K562 (cell line): ENCODE results near the gene LECT2. TPM values are rescaled to one million over a fixed set of nuclear protein-coding genes. Genes with fewer than 3 reads are reported as not detected.

Source experiments
- ATAC-seq: fragments of 200-7000 bp; cut with Tn5 transposase; 3 replicates; pipeline ENCODE4 v1.9.1; 2020; ENCODE audit warnings: moderate library complexity
- BruUV-seq: library from RNA; stranded (reverse); fragments of 400-500 nt; replicated peaks from 2 replicates; lab custom pipeline; 2021; lab: Mats Ljungman, UMichigan
- CTCF ChIA-PET: fragments of 300-600 bp; formaldehyde crosslinking; extraction: SDS; loops from one replicate; lab custom pipeline; 2021; ENCODE audit warnings: low intra/inter-chr PET ratio; lab: Yijun Ruan, JAX
- POLR2A ChIA-PET: fragments of 300-600, 350-650 bp; sonication (Branson Sonifier 250); formaldehyde crosslinking; extraction: SDS; loops from one replicate; lab custom pipeline; 2021; ENCODE audit warnings: antibody characterized with exemption, inconsistent platforms; lab: Yijun Ruan, JAX
- DNase-seq, 4 experiments: peaks; one replicate each; pipeline versions ENCODE4 v3.0.0 to v3.0.0-alpha.2; 2011 to 2018; ENCODE audit warnings: low spot score in 3 of 4, mixed read lengths in 3 of 4; ENCODE audit errors: extremely low read depth in 1 of 4
- FAIRE-seq: peaks from 2 replicates; lab custom pipeline; 2011; peaks lifted over from hg19 to GRCh38; lab: Jason Lieb, UNC
- H2AFZ ChIP-seq: 2 replicates; pipeline ENCODE4 v1.6.0; 2011; ENCODE audit warnings: low read depth, low read length, control low read depth, inconsistent platforms
- H3K27ac ChIP-seq: fragments of 200-600 bp; 3 replicates; pipeline ENCODE4 v1.8.0; 2011; ENCODE audit warnings: low read depth, mild to moderate bottlenecking, control low read depth, inconsistent platforms, low read length, moderate library complexity, mixed read lengths; ENCODE audit errors: extremely low read depth
- H3K27me3 ChIP-seq, 2 experiments: fragments of 300-600 bp in 1 of 2; 2 replicates in 1 of 2; 3 replicates in 1 of 2; pipeline versions ENCODE4 v1.6.0 to v1.8.0; 2011; ENCODE audit warnings: inconsistent platforms in 2 of 2, low read length in 2 of 2, mild to moderate bottlenecking in 1 of 2, mixed read lengths in 1 of 2, moderate library complexity in 1 of 2; ENCODE audit not compliant: control insufficient read depth in 2 of 2, insufficient read depth in 2 of 2
- H3K36me3 ChIP-seq: fragments of 300-600 bp; 3 replicates; pipeline ENCODE4 v1.8.0; 2011; ENCODE audit warnings: mild to moderate bottlenecking, low read length, inconsistent platforms; ENCODE audit not compliant: control insufficient read depth, insufficient read depth
- H3K4me1 ChIP-seq, 2 experiments: fragments of 200-600 bp in 1 of 2; replicated peaks in 1 of 2; 2 replicates in 1 of 2; 3 replicates in 1 of 2; pipeline versions ENCODE4 v1.5.1 to v1.8.0; 2011; ENCODE audit warnings: inconsistent platforms in 2 of 2, low read length in 2 of 2, mild to moderate bottlenecking in 1 of 2, mixed read lengths in 1 of 2, moderate library complexity in 1 of 2; ENCODE audit not compliant: control insufficient read depth in 2 of 2, insufficient read depth in 2 of 2
- H3K4me2 ChIP-seq: 2 replicates; pipeline ENCODE4 v1.6.1; 2011; ENCODE audit warnings: low read length, control low read depth, inconsistent platforms, mixed read lengths; ENCODE audit not compliant: insufficient read depth
- H3K4me3 ChIP-seq: fragments of 200-600 bp; sonication (generic), shearing (Covaris generic); 2 replicates; pipeline ENCODE4 v1.5.1; 2016; ENCODE audit warnings: control low read depth, inconsistent platforms
- H3K79me2 ChIP-seq: fragments of 200-600 bp; 3 replicates; pipeline ENCODE4 v1.8.0; 2011; ENCODE audit warnings: low read length, inconsistent platforms; ENCODE audit not compliant: control insufficient read depth, insufficient read depth
- H3K9ac ChIP-seq, 2 experiments: 2 replicates each; pipeline versions ENCODE4 v1.6.0 to v1.6.1; 2011; ENCODE audit warnings: low read depth in 2 of 2, low read length in 2 of 2, control low read depth in 1 of 2, inconsistent platforms in 1 of 2, mild to moderate bottlenecking in 1 of 2, mixed read lengths in 1 of 2; ENCODE audit not compliant: insufficient read depth in 1 of 2
- H3K9me1 ChIP-seq: one replicate; pipeline ENCODE4 v1.6.0; 2011; ENCODE audit warnings: inconsistent platforms, mild to moderate bottlenecking, low read length, moderate library complexity; ENCODE audit not compliant: control insufficient read depth, insufficient read depth
- H3K9me3 ChIP-seq: replicated peaks from 2 replicates; pipeline ENCODE4 v1.5.1; 2011; ENCODE audit warnings: low read depth, low read length, inconsistent platforms; ENCODE audit not compliant: control insufficient read depth, insufficient read depth
- H4K20me1 ChIP-seq: replicated peaks from 2 replicates; pipeline ENCODE4 v1.6.1; 2011; ENCODE audit warnings: low read length, inconsistent platforms, mixed read lengths; ENCODE audit not compliant: control insufficient read depth, insufficient read depth
- ARID2 ChIP-seq: fragments of 450-650 bp; IDR thresholded peaks from 2 replicates; pipeline ENCODE4 v1.6.1; 2017; ENCODE audit warnings: antibody characterized with exemption, mild to moderate bottlenecking
- CEBPG ChIP-seq, 3 experiments: fragments of 200-800 bp in 1 of 3; sonication (Bioruptor generic) in 1 of 3; sonication (generic) in 1 of 3; formaldehyde crosslinking in 1 of 3; IDR thresholded peaks in 2 of 3; conservative IDR thresholded peaks in 1 of 3; 2 replicates each; pipeline versions ENCODE4 v1.6.1 to v1.8.0; 2016 to 2022; ENCODE audit warnings: missing compliant biosample characterization in 2 of 3, missing genetic modification characterization in 2 of 3, mild to moderate bottlenecking in 1 of 3, missing genetic modification reagents in 1 of 3
- NFRKB ChIP-seq: fragments of 450-650 bp; IDR thresholded peaks from 2 replicates; pipeline ENCODE4 v1.6.1; 2016; ENCODE audit warnings: low read depth
- REST ChIP-seq, 2 experiments: fragments of 450-650 bp; formaldehyde crosslinking in 1 of 2; IDR thresholded peaks; 2 replicates each; pipeline versions ENCODE4 v1.4.0 to v1.6.1; 2014 to 2020; ENCODE audit warnings: mild to moderate bottlenecking in 2 of 2, borderline replicate concordance in 1 of 2, low read depth in 1 of 2
- SP2 ChIP-seq: IDR thresholded peaks from 2 replicates; pipeline ENCODE4 v1.6.1; 2011; ENCODE audit warnings: mild to moderate bottlenecking, low read depth, low read length, moderate library complexity; ENCODE audit not compliant: poor library complexity, severe bottlenecking; ENCODE audit errors: extremely low read depth
- SRSF9 ChIP-seq: fragments of 200-400 bp; formaldehyde crosslinking; IDR thresholded peaks from 2 replicates; pipeline ENCODE4 v1.6.1; 2017; ENCODE audit warnings: low read depth, low read length, borderline replicate concordance
- TAF7 ChIP-seq: fragments of 450-650 bp; IDR thresholded peaks from 2 replicates; pipeline ENCODE4 v1.6.1; 2016; ENCODE audit warnings: missing genetic modification characterization, missing compliant biosample characterization
- TBL1XR1 ChIP-seq, 2 experiments: IDR thresholded peaks; 2 replicates each; pipeline ENCODE4 v1.6.1; 2012; ENCODE audit warnings: improper control_type of control experiment in 2 of 2, low read length in 2 of 2, mild to moderate bottlenecking in 1 of 2
- TCF7L2 ChIP-seq: fragments of 150-350 bp; IDR thresholded peaks from 2 replicates; pipeline ENCODE4 v1.6.1; 2016; ENCODE audit warnings: low read depth, mild to moderate bottlenecking, low read length, moderate library complexity
- ZNF224 ChIP-seq: sonication (generic); formaldehyde crosslinking; IDR thresholded peaks from 2 replicates; pipeline ENCODE4 v1.8.0; 2022; ENCODE audit warnings: mild to moderate bottlenecking, missing genetic modification reagents
- ZNF347 ChIP-seq: fragments of 450-650 bp; formaldehyde crosslinking; IDR thresholded peaks from 2 replicates; pipeline ENCODE4 v1.4.0; 2020; ENCODE audit warnings: low read depth, mild to moderate bottlenecking, moderate library complexity
- ZNF584 ChIP-seq: fragments of 200-800 bp; sonication (Bioruptor generic); IDR thresholded peaks from 2 replicates; pipeline ENCODE4 v1.6.1; 2016; ENCODE audit warnings: low read depth, mild to moderate bottlenecking, missing genetic modification characterization, missing compliant biosample characterization
- WGBS: fragments of 100-300 bp; shearing (Covaris generic); methylation state at CpG from one replicate; pipeline ENCODE4 v1.1.6; 2016; ENCODE audit warnings: low coverage, mixed read lengths; ENCODE audit not compliant: insufficient coverage; ENCODE audit errors: missing lambda C conversion rate; 5-methylcytosine and 5-hydroxymethylcytosine counted together
- in situ Hi-C: fragments of 300-500 bp; cut with MboI; formaldehyde crosslinking; loops from 4 replicates; pipeline ENCODE4 v1.15.0; 2018; ENCODE audit warnings: inconsistent platforms, mixed read lengths
- intact Hi-C: fragments of 100-400 bp; cut with micrococcal nuclease; formaldehyde crosslinking; loops from 2 replicates; pipeline ENCODE4 v1.14.2; 2022
- polyA plus RNA-seq, 8 experiments: library from polyadenylated mRNA; depleted of rRNA in 4 of 8; stranded (reverse) in 5 of 8; unstranded in 3 of 8; fragments of >200 nt; fragmentation: Nextera tagmentation in 2 of 8; fragmentation: Illumina TruSeq in 1 of 8; extraction: Ambion mirVana in 2 of 8; extraction: Trizol in 1 of 8; gene quantifications; 2 replicates each; pipeline versions ENCODE4 v1.2.1 to v1.2.3, GENCODE V29; 2011 to 2014; ENCODE audit warnings: inconsistent platforms in 1 of 8, missing spikeins in 1 of 8
- total RNA-seq, 7 experiments: library from RNA; depleted of rRNA in 6 of 7; stranded (reverse); fragments of >200 nt in 6 of 7; fragmentation: Illumina TruSeq in 2 of 7; extraction: Trizol in 2 of 7; gene quantifications; 2 replicates each; pipeline versions ENCODE4 v1.2.1 to v1.2.3, GENCODE V29; 2011 to 2021; ENCODE audit warnings: low replicate concordance in 1 of 7

LECT2 gene
- total and polyA plus RNA-seq, 9 of the 15 experiments (the other 6 are each of a cell fraction or from before 2014, with no cell fraction given): not detected

- in situ Hi-C loops: no loop called here
Observed at GRCh38 chr5:135996611-135997010, 41.8 kb upstream of the LECT2 start.

GRCh38 chr5:135995976-135996375 is 41.2 kb upstream of the LECT2 start:
- Histone ChIP-seq H3K79me2 (no peaks in the 10 kb centered on the region), H3K4me3 (no peak overlapping the region), H3K9ac (no peak overlapping the region), H4K20me1 (no peaks in the 10 kb centered on the region), H3K9me1 (no peaks in the 10 kb centered on the region), H3K36me3 (no peaks in the 10 kb centered on the region), H3K4me1 (no peaks in the 10 kb centered on the region), H2AFZ (no peak overlapping the region), H3K9me3 (no peaks in the 10 kb centered on the region), H3K4me2 (no peak overlapping the region), H3K27ac (no peak overlapping the region), H3K27me3 (peaks cover 12 to 38% of the 10 kb centered on the region in 2 experiments)
- in situ Hi-C loops (no loop called here), intact Hi-C loops (no loop called here)
- ATAC-seq (no peak), DNase-seq (no peak), FAIRE-seq (no peak)
- BruUV-seq: no TSS peak
- ChIA-PET CTCF (no interaction called here), POLR2A (interaction anchor here (0.9 kb wide), 1 partner anchor 18 kb away, joined by 5 read pairs; no protein-coding TSS in a partner anchor)
- WGBS: 3% methylated on average over 3 of the region's 3 CpGs
- TF ChIP-seq REST (IDR thresholded peaks at IDR 0.05; ENCODE audit: borderline replicate concordance) (no peak), REST (CRISPR knock-in tag; IDR thresholded peaks at IDR 0.05; ENCODE audit: low read depth) (no peak), NFRKB (no peak)

More at GRCh38 chr5:135996611-135997010, 41.8 kb upstream of the LECT2 start:
- no peaks in the 10 kb centered on the region for H3K79me2 ChIP-seq
- no peak overlapping the region for H3K9ac ChIP-seq
- no peak overlapping the region for H3K4me2 ChIP-seq
- ChIA-PET CTCF (no interaction called here), POLR2A (interaction anchor here (0.9 kb wide), 2 partner anchors 15 to 18 kb away, joined by 4 to 5 read pairs; no protein-coding TSS in a partner anchor)
- intact Hi-C loops: no loop called here
- FAIRE-seq (no peak), DNase-seq (no peak), ATAC-seq (no peak)
- H3K9me1 ChIP-seq: no peaks in the 10 kb centered on the region
- H3K36me3 ChIP-seq: no peaks in the 10 kb centered on the region
- H3K4me3 ChIP-seq: no peak overlapping the region
- H3K27ac ChIP-seq: no peak overlapping the region
- peaks cover 12 to 41% of the 10 kb centered on the region in 2 experiments for H3K27me3 ChIP-seq
- TF ChIP-seq TCF7L2 (no peak), CEBPG (CRISPR knock-in tag; IDR thresholded peaks at IDR 0.05) (no peak), CEBPG (tag; conservative IDR thresholded peaks at IDR 0.05 in 1 of 2, IDR thresholded peaks at IDR 0.05 in 1 of 2) (no peak), SP2 (no peak), ARID2 (no peak), ZNF584 (CRISPR knock-in tag) (no peak), ZNF224 (CRISPR knock-in tag) (no peak), TBL1XR1 (IDR thresholded peaks at IDR 0.05; ENCODE audit: low read length in 2 of 2) (no peak), SRSF9 (no peak), ZNF347 (CRISPR knock-in tag) (no peak), TAF7 (no peak)
- H3K4me1 ChIP-seq: no peaks in the 10 kb centered on the region
- BruUV-seq: no TSS peak
- WGBS: 0% methylated on average over 2 of the region's 2 CpGs
- H2AFZ ChIP-seq: no peak overlapping the region
- H4K20me1 ChIP-seq: no peaks in the 10 kb centered on the region
- H3K9me3 ChIP-seq: no peaks in the 10 kb centered on the region
